B cell (primary cell): Measurements from ENCODE around the gene GRIK2.

Experiments
- CTCF ChIP-seq: fragments of 200-600 bp; IDR thresholded peaks from one replicate; pipeline ENCODE4 v1.8.0; 2022; ENCODE audit warnings: antibody characterized with exemption, mild to moderate bottlenecking
- EZH2 ChIP-seq: IDR thresholded peaks from 2 replicates; pipeline ENCODE4 v1.6.1; 2012; ENCODE audit warnings: borderline replicate concordance, low read depth, mild to moderate bottlenecking, moderate library complexity, low read length; ENCODE audit not compliant: insufficient read depth, poor library complexity, severe bottlenecking

- no peak for TF ChIP-seq EZH2
- no peak for TF ChIP-seq CTCF
Measured at GRCh38 chr6:101541894-101542293, 148.4 kb downstream of the GRIK2 start.
